Mononuclear cell (primary cell): ENCODE measurements around the gene CRACR2B. TPM values are rescaled to one million over a fixed set of nuclear protein-coding genes. Genes with fewer than 3 reads are reported as not detected.

Experiments used
- H3K27me3 ChIP-seq: 2 replicates; pipeline ENCODE4 v1.6.0; 2011; ENCODE audit warnings: low read length, control low read depth; ENCODE audit not compliant: insufficient read depth
- H3K4me1 ChIP-seq: 2 replicates; pipeline ENCODE4 v1.5.1; 2011; ENCODE audit warnings: mild to moderate bottlenecking, low read length, control low read depth; ENCODE audit not compliant: insufficient read depth
- H3K4me3 ChIP-seq: 2 replicates; pipeline ENCODE4 v1.5.1; 2011; ENCODE audit warnings: mild to moderate bottlenecking, low read length, moderate library complexity
- H3K9me3 ChIP-seq: 2 replicates; pipeline ENCODE4 v1.5.1; 2011; ENCODE audit warnings: low read depth, mild to moderate bottlenecking, control low read depth, low read length
- total RNA-seq: library from RNA; depleted of rRNA; stranded (reverse); fragments of >200 nt; gene quantifications from one replicate; pipeline ENCODE4 v1.2.3, GENCODE V29; 2012

Gene CRACR2B
- total RNA-seq, 1 donor = 0.84 TPM

- Histone ChIP-seq H3K4me3 (no peak overlapping the region), H3K27me3 (no peaks in the 10 kb centered on the region), H3K9me3 (no peaks in the 10 kb centered on the region), H3K4me1 (no peaks in the 10 kb centered on the region)
Measured at GRCh38 chr11:877565-877964, 49.8 kb downstream of the CRACR2B start.

GRCh38 chr11:880447-880846 lies 52.7 kb downstream of the CRACR2B start:
- no peak overlapping the region for H3K4me3 ChIP-seq
- H3K4me1 ChIP-seq = no peaks in the 10 kb centered on the region
- H3K27me3 ChIP-seq = no peaks in the 10 kb centered on the region
- H3K9me3 ChIP-seq = no peaks in the 10 kb centered on the region

Other genes with a start within 250 kb of the CRACR2B start
- gene IRF7, start 212.0 kb upstream of the CRACR2B start, total RNA-seq = 50.9 TPM
- 0.10 TPM for gene CDHR5, start 203.0 kb upstream of the CRACR2B start, total RNA-seq
- not detected for gene SCT, start 200.7 kb upstream of the CRACR2B start, total RNA-seq
- gene DRD4, start 190.7 kb upstream of the CRACR2B start, total RNA-seq = 0.10 TPM
- 30.7 TPM for gene DEAF1, start 132.7 kb upstream of the CRACR2B start, total RNA-seq
- gene TMEM80, start 132.1 kb upstream of the CRACR2B start, total RNA-seq = 8.3 TPM
- gene EPS8L2, start 121.7 kb upstream of the CRACR2B start, total RNA-seq = 2.1 TPM
- gene TALDO1, start 80.5 kb upstream of the CRACR2B start, total RNA-seq = 141 TPM
- gene GATD1, start 50.4 kb upstream of the CRACR2B start, total RNA-seq = 7.2 TPM
- gene CEND1, start 37.8 kb upstream of the CRACR2B start, total RNA-seq = not detected
- 3.5 TPM for gene SLC25A22, start 29.6 kb upstream of the CRACR2B start, total RNA-seq
- 6.2 TPM for gene PIDD1, start 22.7 kb upstream of the CRACR2B start, total RNA-seq
- 653 TPM for gene RPLP2, start 18.0 kb upstream of the CRACR2B start, total RNA-seq
- 81.0 TPM for gene PNPLA2, start 9.0 kb upstream of the CRACR2B start, total RNA-seq
- 28.5 TPM for gene CD151, start 5.0 kb downstream of the CRACR2B start, total RNA-seq
- 11.2 TPM for gene POLR2L, start 14.6 kb downstream of the CRACR2B start, total RNA-seq
- gene TSPAN4, start 14.9 kb downstream of the CRACR2B start, total RNA-seq = 15.5 TPM
- 8.2 TPM for gene CHID1, start 82.9 kb downstream of the CRACR2B start, total RNA-seq
- 40.0 TPM for gene AP2A2, start 98.0 kb downstream of the CRACR2B start, total RNA-seq
- gene MUC6, start 208.8 kb downstream of the CRACR2B start, total RNA-seq = under 0.01 TPM
- not detected for gene MUC2, start 247.0 kb downstream of the CRACR2B start, total RNA-seq